Endodermal cell (in vitro differentiated cells): ENCODE measurements around the gene WTAP. TPM values are rescaled to one million over a fixed set of nuclear protein-coding genes. Genes with fewer than 3 reads are reported as not detected.

ENCODE experiments used
- DNase-seq: peaks from one replicate; pipeline ENCODE4 v3.0.0-alpha.2; 2017
- H3K27ac ChIP-seq: 2 replicates; pipeline ENCODE4 v1.5.1; 2013; ENCODE audit warnings: mild to moderate bottlenecking, low read depth, low read length, moderate library complexity
- H3K27me3 ChIP-seq: 2 replicates; pipeline ENCODE4 v1.6.1; 2013; ENCODE audit warnings: mild to moderate bottlenecking, low read length, moderate library complexity; ENCODE audit not compliant: insufficient read depth, control insufficient read depth, poor library complexity, severe bottlenecking
- H3K36me3 ChIP-seq: 2 replicates; pipeline ENCODE4 v1.7.0; 2013; ENCODE audit warnings: mild to moderate bottlenecking, low read length, moderate library complexity; ENCODE audit not compliant: control insufficient read depth, insufficient read depth
- H3K4me1 ChIP-seq: one replicate; pipeline ENCODE4 v1.7.0; 2013; ENCODE audit warnings: low read length; ENCODE audit not compliant: control insufficient read depth, insufficient read depth
- H3K4me3 ChIP-seq: 2 replicates; pipeline ENCODE4 v1.5.1; 2013; ENCODE audit warnings: mild to moderate bottlenecking, low read length, moderate library complexity
- H3K9ac ChIP-seq: 2 replicates; pipeline ENCODE4 v1.6.1; 2013; ENCODE audit warnings: mild to moderate bottlenecking, low read length, moderate library complexity; ENCODE audit not compliant: poor library complexity, severe bottlenecking; ENCODE audit errors: extremely low read depth
- H3K9me3 ChIP-seq: 2 replicates; pipeline ENCODE4 v1.6.1; 2013; ENCODE audit warnings: mild to moderate bottlenecking, low read length, moderate library complexity; ENCODE audit not compliant: control insufficient read depth
- H3K27ac Mint-ChIP-seq: 2 replicates; pipeline ENCODE4 v1.8.0; 2020; ENCODE audit warnings: mixed read lengths
- H3K27me3 Mint-ChIP-seq: 2 replicates; pipeline ENCODE4 v1.8.0; 2021; ENCODE audit warnings: mild to moderate bottlenecking, mixed read lengths; ENCODE audit not compliant: insufficient read depth
- H3K36me3 Mint-ChIP-seq: 2 replicates; pipeline ENCODE4 v1.8.0; 2020; ENCODE audit warnings: low read depth, mixed read lengths
- H3K4me1 Mint-ChIP-seq: 2 replicates; pipeline ENCODE4 v1.8.0; 2020; ENCODE audit warnings: mixed read lengths
- H3K4me3 Mint-ChIP-seq: 2 replicates; pipeline ENCODE4 v1.8.0; 2020; ENCODE audit warnings: mild to moderate bottlenecking, moderate library complexity, mixed read lengths
- H3K9me3 Mint-ChIP-seq: 2 replicates; pipeline ENCODE4 v1.8.0; 2020; ENCODE audit warnings: mild to moderate bottlenecking, mixed read lengths
- WGBS, 2 experiments: methylation state at CpG; one replicate each; pipeline versions ENCODE4 v1.1.5 to v1.1.7; 2013; ENCODE audit warnings: missing lambda C conversion rate in 2 of 2, mixed read lengths in 1 of 2; ENCODE audit not compliant: insufficient coverage in 1 of 2, insufficient read length in 1 of 2; 5-methylcytosine and 5-hydroxymethylcytosine counted together
- total RNA-seq, 2 donors: library from RNA; stranded (reverse); fragmentation: NEBNext Ultra II Directional in 1 of 2; extraction: Animal tissue kit (Norgen Biotek cat#: 25700) in 1 of 2; gene quantifications; 2 replicates in 1 of 2; 3 replicates in 1 of 2; pipeline ENCODE4 v1.2.1, GENCODE V29; 2021
- TF ChIP-seq, protein P1 (sequence below): fragments of 200-600 bp; sonication (generic); conservative IDR thresholded peaks from 2 replicates; pipeline ENCODE4 v1.5.0; 2021; ENCODE audit warnings: antibody characterized with exemption, mild to moderate bottlenecking

Gene WTAP
- total RNA-seq, 2 donors from 2014 or later: 112 to 119 TPM

DNA sequence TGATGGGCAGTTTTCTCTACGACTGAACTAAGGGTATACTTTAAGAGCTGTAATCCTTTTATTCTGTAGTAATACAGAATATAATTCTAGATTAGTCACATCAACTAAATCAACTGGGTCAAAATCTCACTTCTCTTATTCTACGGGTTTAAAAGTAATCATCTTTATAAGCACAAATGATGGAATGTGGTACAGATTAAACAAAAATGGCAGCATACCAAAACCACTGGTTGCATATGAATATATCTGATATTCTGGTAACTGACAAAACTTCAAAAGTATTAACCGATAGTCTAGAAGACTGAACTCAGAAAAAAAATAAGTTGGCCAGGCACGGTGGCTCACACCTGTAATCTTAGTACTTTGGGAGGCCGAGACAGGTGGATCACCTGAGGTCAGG lies 41.3 kb upstream of the WTAP start:
- Mint-ChIP-seq H3K27me3 (no peaks in the 10 kb centered on the region), H3K4me1 (peaks cover 4% of the 10 kb centered on the region), H3K4me3 (no peak overlapping the region), H3K9me3 (no peaks in the 10 kb centered on the region), H3K36me3 (peaks cover 54% of the 10 kb centered on the region), H3K27ac (no peak overlapping the region)
- H3K36me3 ChIP-seq: peaks cover 65% of the 10 kb centered on the region
- H3K27me3 ChIP-seq: no peaks in the 10 kb centered on the region
- TF ChIP-seq, protein P1, sequence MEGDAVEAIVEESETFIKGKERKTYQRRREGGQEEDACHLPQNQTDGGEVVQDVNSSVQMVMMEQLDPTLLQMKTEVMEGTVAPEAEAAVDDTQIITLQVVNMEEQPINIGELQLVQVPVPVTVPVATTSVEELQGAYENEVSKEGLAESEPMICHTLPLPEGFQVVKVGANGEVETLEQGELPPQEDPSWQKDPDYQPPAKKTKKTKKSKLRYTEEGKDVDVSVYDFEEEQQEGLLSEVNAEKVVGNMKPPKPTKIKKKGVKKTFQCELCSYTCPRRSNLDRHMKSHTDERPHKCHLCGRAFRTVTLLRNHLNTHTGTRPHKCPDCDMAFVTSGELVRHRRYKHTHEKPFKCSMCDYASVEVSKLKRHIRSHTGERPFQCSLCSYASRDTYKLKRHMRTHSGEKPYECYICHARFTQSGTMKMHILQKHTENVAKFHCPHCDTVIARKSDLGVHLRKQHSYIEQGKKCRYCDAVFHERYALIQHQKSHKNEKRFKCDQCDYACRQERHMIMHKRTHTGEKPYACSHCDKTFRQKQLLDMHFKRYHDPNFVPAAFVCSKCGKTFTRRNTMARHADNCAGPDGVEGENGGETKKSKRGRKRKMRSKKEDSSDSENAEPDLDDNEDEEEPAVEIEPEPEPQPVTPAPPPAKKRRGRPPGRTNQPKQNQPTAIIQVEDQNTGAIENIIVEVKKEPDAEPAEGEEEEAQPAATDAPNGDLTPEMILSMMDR: no peak
- no peaks in the 10 kb centered on the region for H3K4me1 ChIP-seq
- no peak for DNase-seq
- H3K9me3 ChIP-seq: no peaks in the 10 kb centered on the region
- no peak overlapping the region for H3K4me3 ChIP-seq
- no peak overlapping the region for H3K27ac ChIP-seq
- no peak overlapping the region for H3K9ac ChIP-seq
- WGBS, 2 experiments: 61 to 73% methylated on average over 3 to 4 of the region's 5 CpGs

- H3K4me3 ChIP-seq: no peak overlapping the region
- peaks cover 61% of the 10 kb centered on the region for H3K36me3 ChIP-seq
- Mint-ChIP-seq H3K4me3 (no peak overlapping the region), H3K4me1 (peaks cover 6% of the 10 kb centered on the region), H3K27me3 (no peaks in the 10 kb centered on the region), H3K9me3 (no peaks in the 10 kb centered on the region), H3K36me3 (peaks cover 50% of the 10 kb centered on the region), H3K27ac (no peak overlapping the region)
- TF ChIP-seq, protein P1: no peak
- no peaks in the 10 kb centered on the region for H3K27me3 ChIP-seq
- H3K4me1 ChIP-seq: peaks cover under 1% of the 10 kb centered on the region
- 92 to 93% methylated on average over 3 of the region's 3 CpGs for WGBS, 2 experiments
- no peak overlapping the region for H3K27ac ChIP-seq
- no peak overlapping the region for H3K9ac ChIP-seq
- no peaks in the 10 kb centered on the region for H3K9me3 ChIP-seq
- no peak for DNase-seq
Measured at GRCh38 chr6:159686703-159687102, 40.6 kb upstream of the WTAP start.

DNA sequence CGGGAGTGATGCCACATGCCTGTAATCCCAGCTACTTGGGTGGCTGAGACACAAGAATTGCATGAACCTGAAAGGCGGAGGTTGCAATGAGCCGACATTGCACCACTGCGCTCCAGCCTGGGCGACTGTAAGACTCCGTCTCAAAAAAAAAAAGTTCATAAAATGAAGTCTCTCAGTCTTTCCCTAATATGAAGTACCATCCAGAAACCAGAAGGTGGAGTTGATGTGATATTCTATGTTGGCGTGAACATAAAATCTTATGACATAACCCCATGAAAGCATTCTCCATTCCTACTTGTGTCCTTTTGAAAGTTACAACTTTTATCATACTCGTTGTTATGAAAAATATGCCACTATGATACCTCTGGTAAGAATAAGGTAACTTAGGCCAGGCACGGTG lies 40.0 kb upstream of the WTAP start:
- Histone ChIP-seq H3K4me3 (no peak overlapping the region), H3K27me3 (no peaks in the 10 kb centered on the region), H3K27ac (no peak overlapping the region), H3K9ac (no peak overlapping the region), H3K4me1 (peaks cover 4% of the 10 kb centered on the region), H3K9me3 (no peaks in the 10 kb centered on the region), H3K36me3 (peaks cover 54% of the 10 kb centered on the region)
- peaks cover 12% of the 10 kb centered on the region for H3K4me1 Mint-ChIP-seq
- TF ChIP-seq, protein P1: no peak
- no peak overlapping the region for H3K4me3 Mint-ChIP-seq
- H3K36me3 Mint-ChIP-seq: peaks cover 46% of the 10 kb centered on the region
- no peak for DNase-seq
- no peaks in the 10 kb centered on the region for H3K9me3 Mint-ChIP-seq
- H3K27me3 Mint-ChIP-seq: no peaks in the 10 kb centered on the region
- 91 to 100% methylated on average over 6 to 9 of the region's 9 CpGs for WGBS, 2 experiments
- H3K27ac Mint-ChIP-seq: no peak overlapping the region
